Stimulated activated effector memory CD8-positive, alpha-beta T cell treated with anti-CD3 and anti-CD28 coated beads, Interleukin-12 subunit alpha, Interleukin-12 subunit beta, amount 100 ng/mL, for 72 hours (primary cell): ENCODE data around the gene FAM20C.
"Not testable (repeated sequence)": the region's sequence is repeated elsewhere in the genome, so short reads cannot be mapped to it uniquely, and the experiment has no call there.

Experiments used
- ATAC-seq: fragments of 150-1000 bp; cut with Tn5 transposase; 2 replicates; pipeline ENCODE4 v1.10.0; 2021
- DNase-seq, 2 donors: peaks; one replicate each; pipeline ENCODE4 v3.0.0; 2021 to 2022; ENCODE audit warnings: low spot score in 2 of 2
- H3K27ac Mint-ChIP-seq: one replicate; pipeline ENCODE4 v1.8.0; 2022; ENCODE audit warnings: mild to moderate bottlenecking, mixed read lengths
- H3K36me3 Mint-ChIP-seq: one replicate; pipeline ENCODE4 v1.8.0; 2022; ENCODE audit warnings: mild to moderate bottlenecking, mixed read lengths
- H3K4me1 Mint-ChIP-seq: one replicate; pipeline ENCODE4 v1.8.0; 2022; ENCODE audit warnings: mixed read lengths
- H3K4me3 Mint-ChIP-seq: one replicate; pipeline ENCODE4 v1.8.0; 2022; ENCODE audit warnings: mild to moderate bottlenecking, mixed read lengths
- H3K9me3 Mint-ChIP-seq: one replicate; pipeline ENCODE4 v1.8.0; 2022; ENCODE audit warnings: mixed read lengths

The FAM20C gene

DNA sequence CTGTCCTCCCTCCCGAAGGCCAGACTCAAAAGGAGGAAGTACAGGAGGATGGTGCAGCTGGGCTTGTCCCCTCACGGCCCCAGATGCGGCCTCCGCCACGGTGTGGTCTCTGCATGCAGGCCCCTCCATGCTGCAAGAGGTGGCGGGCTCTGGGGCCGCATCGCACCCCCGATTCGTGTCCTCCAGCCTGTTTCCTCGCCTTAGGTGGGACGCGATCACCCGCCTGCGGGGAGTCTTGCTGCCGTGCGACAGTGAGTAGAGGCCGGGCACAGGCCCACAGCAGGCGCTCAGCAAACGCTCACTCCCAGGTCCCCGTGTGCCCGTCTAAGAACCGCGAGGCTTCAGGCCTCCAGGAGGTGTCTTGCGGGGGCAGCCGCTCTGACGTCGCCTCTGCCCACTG, 13.9 kb upstream of the FAM20C start:
- no peak for DNase-seq
- no peaks in the 10 kb centered on the region for H3K36me3 Mint-ChIP-seq
- ATAC-seq = no peak
- H3K27ac Mint-ChIP-seq = no peak overlapping the region
- H3K4me1 Mint-ChIP-seq = no peaks in the 10 kb centered on the region
- H3K4me3 Mint-ChIP-seq = no peak overlapping the region
- H3K9me3 Mint-ChIP-seq = no peaks in the 10 kb centered on the region

DNA sequence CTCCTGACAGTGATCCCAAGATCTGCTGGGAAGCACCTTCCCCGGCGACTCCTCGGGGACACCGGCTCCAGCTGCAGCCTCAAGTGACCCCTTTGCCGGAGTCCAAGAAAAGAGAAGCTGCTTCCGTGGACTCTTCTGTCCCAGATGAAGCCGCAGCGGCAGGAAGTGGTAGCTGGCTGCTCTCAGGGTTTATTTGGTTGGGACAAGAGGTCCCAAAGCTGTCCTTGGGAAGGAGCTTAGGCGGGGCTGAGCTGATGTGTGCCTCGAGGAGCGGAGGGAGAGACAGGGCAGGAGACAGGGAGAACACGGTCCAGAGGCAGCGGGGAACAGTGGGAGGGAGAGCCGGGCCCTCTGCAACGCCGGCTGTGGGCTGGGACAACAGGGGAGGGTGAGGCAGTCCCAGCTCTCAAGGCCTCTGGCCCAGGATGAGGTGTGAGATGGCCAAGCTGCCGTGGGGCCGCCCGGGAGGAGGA, 13.1 kb upstream of the FAM20C start:
- Mint-ChIP-seq H3K36me3 (no peaks in the 10 kb centered on the region), H3K4me1 (no peaks in the 10 kb centered on the region), H3K4me3 (no peak overlapping the region), H3K9me3 (no peaks in the 10 kb centered on the region), H3K27ac (no peak overlapping the region)
- ATAC-seq (no peak), DNase-seq (no peak)

DNA sequence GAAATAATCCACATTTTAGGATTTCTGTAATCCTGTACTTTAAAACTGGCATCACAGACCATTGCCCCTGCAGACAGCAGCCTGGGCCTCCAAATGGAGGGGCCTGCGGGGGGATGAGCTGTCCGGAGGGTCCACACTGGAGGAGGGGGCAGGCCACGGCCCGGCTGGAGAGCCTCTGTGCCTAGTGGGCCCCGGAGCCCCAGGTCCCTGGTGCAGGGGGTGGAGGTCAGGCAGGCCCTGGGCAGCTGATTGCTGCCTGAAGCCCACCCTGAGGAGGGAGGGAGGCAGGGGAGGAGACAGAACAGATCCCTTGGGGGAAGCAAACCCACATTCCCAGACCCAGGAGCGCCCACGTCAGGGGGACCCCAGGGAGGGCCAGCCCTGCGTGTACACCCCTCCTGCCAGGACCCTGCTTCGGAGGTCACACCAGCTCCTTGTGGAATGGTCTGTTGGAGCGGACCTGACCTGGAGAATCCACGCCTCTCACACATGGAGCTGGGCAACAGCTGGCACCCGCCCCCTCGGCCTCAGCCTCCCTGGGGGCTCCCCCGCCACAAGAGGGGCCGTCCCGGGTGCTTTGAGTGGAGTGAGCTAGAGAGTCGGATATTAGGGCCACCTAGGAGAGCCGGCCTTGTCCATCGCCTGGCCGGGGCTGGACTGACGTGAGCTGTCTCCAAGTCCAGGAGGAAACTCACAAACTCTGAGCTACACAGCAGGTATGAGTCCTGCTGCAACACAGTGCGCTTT, 12.2 kb upstream of the FAM20C start:
- ATAC-seq = no peak
- Mint-ChIP-seq H3K36me3 (no peaks in the 10 kb centered on the region), H3K4me1 (no peaks in the 10 kb centered on the region), H3K4me3 (no peak overlapping the region), H3K9me3 (no peaks in the 10 kb centered on the region), H3K27ac (no peak overlapping the region)
- no peak for DNase-seq

DNA sequence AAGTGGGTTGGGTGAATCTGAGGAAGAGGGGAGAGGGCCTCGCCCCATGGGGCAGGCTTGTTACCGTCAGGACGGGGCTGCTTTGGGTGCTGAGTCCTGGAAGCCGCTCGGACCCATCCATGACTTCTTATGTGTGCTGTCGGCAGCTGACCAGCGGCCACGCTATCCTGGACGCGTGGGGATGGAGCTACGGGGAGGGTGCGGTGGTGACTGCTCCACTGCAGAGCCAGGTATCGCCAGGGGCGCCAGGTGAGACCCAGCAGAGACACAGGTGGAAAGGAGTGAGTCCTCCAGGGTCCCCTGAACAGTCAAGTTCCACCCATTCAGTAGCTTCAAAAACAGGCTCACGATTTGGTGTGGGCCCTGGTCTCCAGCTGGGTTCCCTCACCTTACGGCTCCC, 10.6 kb upstream of the FAM20C start:
- no peak for DNase-seq
- no peak overlapping the region for H3K27ac Mint-ChIP-seq
- H3K4me3 Mint-ChIP-seq = no peak overlapping the region
- H3K36me3 Mint-ChIP-seq = no peaks in the 10 kb centered on the region
- no peaks in the 10 kb centered on the region for H3K4me1 Mint-ChIP-seq
- H3K9me3 Mint-ChIP-seq = no peaks in the 10 kb centered on the region
- no peak for ATAC-seq

DNA sequence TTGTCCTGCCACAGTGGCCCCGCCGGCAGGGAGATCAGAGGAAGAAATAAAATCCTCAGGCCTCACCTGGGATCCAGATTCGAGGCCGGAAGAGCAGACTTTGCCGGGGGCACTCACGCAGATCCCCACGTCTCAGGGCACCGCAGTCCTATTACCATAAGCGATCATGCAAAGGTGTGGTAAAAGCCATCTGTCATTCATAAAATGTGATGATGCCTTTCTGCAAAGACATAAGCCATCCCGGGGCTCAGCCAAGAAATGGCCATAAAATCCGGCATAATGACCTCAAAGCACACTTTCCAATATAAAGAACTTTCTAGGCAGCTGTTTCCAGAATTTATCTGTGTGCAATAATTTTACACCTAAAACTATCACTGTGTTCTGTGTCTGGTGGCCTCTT, 9.9 kb upstream of the FAM20C start:
- DNase-seq, H3K27ac Mint-ChIP-seq, H3K9me3 Mint-ChIP-seq, ATAC-seq, H3K4me3 Mint-ChIP-seq, H3K36me3 Mint-ChIP-seq, H3K4me1 Mint-ChIP-seq: not testable (repeated sequence)

DNA sequence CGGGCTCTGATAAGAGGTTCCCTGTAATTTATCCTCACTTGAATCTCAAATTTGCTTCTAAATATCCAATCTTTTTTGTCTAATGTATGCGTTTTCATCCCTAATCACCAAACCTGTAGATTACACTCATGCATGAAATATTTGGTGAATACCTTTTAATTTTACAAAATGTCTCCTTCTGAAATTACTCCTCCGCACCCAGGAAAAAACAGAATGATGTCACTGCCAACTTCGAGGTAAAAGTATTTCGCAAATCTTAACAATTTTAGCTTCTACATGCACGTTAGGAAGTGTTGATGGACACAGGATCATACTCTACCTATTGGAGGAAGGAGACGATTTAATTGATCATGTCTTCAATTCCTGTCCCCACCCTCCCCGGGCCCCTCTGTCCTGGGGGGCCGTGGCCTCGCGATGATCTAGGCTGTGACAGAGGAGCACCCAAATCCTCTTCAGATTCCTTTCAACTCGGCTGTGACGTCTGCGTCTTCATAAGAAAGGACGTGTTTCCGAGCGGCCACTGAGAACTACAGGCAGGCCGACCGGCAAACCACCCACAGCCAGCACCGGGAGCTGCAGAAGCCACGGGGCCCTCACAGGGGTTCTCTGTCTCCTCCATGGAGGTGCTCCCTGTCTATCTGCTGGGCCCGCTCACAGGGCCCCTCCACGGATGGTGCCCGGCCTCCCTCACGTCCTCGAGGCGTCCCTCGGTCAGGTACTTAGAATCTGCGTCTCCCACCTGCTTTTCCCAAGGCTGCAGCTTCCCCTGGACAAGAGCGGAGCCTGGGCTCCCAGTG, 8.7 kb upstream of the FAM20C start:
- Mint-ChIP-seq H3K4me3 (no peak overlapping the region), H3K27ac (no peak overlapping the region), H3K36me3 (no peaks in the 10 kb centered on the region), H3K4me1 (no peaks in the 10 kb centered on the region), H3K9me3 (no peaks in the 10 kb centered on the region)
- DNase-seq (no peak), ATAC-seq (no peak)

DNA sequence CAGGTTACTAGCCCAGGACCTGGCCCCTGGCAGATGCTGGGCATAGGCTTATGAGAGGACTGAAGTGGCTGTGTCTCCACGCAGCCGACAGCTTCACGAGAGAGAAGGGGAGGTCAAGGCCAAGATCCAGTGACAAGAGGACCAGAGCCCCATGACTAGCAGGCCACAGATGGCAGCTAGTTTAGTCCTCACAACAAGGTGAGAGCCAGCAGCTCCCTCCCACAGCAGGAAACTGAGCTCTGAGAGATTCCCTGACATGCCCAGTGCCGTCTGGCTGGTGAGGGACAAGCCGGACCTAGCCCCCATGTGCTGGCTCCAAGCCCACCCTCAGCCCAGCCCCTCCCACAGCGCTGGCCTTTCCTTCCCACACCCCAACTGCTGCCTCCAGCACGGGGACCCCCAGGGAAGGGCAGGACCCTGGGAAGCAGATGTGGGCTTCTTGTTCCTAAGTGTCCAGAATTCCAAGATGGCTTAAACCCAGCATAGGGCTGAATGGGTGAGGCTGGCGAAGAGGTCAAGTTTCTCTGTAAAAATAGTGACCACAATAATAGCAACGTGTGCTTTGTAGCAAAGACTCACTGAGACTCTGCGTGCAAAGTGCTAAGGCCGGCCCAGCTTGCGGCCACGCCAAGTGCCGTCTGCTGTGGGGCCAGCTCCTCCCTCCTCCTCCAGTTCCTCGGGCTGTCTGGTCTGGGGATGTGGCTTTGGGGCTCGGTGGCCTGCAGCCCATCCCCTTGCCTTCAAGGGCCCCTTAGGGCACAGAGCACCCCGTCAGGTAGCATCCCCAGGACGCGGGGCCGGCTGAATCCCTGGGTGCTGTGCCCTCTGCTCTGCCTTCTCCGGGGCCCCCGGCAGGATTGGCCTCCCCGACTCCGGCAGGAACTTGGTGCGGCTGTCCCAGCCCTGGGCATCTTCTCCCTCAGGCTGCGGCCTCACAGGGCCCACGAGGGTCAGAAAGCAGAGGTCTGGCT, 7.8 kb upstream of the FAM20C start:
- H3K9me3 Mint-ChIP-seq = no peaks in the 10 kb centered on the region
- no peak overlapping the region for H3K27ac Mint-ChIP-seq
- DNase-seq (no peak), ATAC-seq (no peak)
- no peak overlapping the region for H3K4me3 Mint-ChIP-seq
- no peaks in the 10 kb centered on the region for H3K36me3 Mint-ChIP-seq
- H3K4me1 Mint-ChIP-seq = no peaks in the 10 kb centered on the region

DNA sequence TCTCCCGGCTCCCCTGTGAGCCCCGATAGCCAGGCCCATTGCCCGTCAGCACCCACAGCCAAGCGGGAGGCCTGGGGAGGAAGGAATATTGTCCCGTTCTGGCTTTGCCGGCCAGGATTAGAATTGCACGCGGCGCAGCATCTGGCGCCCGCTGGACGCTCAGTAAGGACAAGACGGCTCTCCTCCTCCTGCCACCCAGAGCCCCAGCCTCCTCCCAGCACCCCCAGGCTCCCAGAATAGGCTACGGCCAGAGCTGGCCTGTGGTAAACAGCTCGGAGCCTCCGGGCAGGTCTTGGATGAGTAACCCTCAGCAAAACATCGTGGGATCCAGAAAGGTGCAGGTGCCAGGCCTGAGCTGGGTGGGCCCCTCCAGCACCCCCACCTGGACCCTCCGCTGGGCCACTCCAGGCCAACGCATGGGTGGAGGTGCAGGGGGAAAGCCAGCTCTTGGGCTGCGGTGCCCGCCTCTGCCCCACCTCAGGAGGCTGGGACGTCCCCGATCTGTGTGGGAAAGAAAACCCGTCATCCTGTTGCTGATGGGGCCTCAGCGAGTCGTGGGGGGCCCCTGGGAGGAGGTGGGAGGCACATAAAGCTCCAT, 5.8 kb upstream of the FAM20C start:
- no peak overlapping the region for H3K27ac Mint-ChIP-seq
- no peaks in the 10 kb centered on the region for H3K9me3 Mint-ChIP-seq
- no peak overlapping the region for H3K4me3 Mint-ChIP-seq
- ATAC-seq = no peak
- H3K36me3 Mint-ChIP-seq = no peaks in the 10 kb centered on the region
- DNase-seq = no peak
- H3K4me1 Mint-ChIP-seq = no peaks in the 10 kb centered on the region

DNA sequence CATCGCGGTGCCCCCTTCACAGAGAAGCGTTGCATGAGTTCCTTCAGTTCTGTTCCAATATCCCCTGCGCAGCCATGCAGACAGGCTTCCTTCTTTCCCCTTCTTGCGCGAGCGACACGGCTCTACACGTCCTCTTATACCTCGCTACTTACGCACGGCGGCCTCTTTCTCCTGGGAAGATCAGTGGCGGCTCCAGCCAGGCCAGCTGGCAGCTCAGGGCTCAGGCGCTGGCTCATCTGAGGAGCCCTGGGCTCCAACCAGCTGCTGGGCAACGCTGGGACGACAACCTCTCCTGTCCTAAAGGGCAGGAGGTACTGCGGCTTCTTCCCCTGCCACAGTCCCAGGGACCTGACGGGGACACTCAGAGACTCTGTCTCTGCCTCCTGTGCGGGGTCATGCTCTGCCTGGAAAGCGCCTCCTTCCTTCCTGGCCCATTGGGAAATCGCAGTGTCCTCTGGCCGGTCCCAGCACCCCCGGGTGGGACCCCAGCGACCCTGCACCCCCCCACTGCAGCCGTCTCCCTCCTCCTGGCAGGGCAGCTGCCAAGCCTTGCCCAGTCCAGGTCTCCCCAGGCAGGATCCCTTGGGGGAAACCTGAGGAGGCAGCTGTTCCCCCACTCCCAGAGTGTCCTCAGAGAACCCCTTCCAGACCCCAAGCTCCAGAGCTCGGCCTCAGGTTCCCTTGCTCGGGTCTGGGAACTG, 5.0 kb upstream of the FAM20C start:
- Mint-ChIP-seq H3K4me1 (no peaks in the 10 kb centered on the region), H3K9me3 (no peaks in the 10 kb centered on the region), H3K27ac (no peak overlapping the region), H3K4me3 (no peak overlapping the region), H3K36me3 (no peaks in the 10 kb centered on the region)
- ATAC-seq (no peak), DNase-seq (no peak)

DNA sequence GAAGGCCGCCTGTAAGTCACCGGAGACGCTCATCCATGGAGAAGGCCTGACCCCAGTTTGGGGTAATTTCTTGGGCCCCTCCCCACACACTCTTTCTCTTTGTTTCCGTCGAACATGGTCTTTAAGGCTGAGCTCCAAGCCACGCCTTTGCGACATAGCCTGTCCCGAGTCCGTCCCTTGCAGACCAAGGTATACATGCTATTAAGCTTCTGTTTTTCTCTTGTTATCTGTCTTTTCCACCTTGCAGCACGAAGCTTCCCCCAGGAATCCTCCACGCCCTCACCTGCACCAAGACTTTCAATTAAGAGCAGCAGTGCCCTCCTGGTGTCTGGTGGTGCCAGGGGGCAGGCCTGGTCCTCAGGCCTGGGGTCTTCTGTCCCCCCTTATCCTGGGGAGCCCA, 4.2 kb upstream of the FAM20C start:
- Mint-ChIP-seq H3K4me3 (no peak overlapping the region), H3K4me1 (no peaks in the 10 kb centered on the region), H3K9me3 (no peaks in the 10 kb centered on the region), H3K27ac (no peak overlapping the region), H3K36me3 (no peaks in the 10 kb centered on the region)
- DNase-seq = no peak
- no peak for ATAC-seq

DNA sequence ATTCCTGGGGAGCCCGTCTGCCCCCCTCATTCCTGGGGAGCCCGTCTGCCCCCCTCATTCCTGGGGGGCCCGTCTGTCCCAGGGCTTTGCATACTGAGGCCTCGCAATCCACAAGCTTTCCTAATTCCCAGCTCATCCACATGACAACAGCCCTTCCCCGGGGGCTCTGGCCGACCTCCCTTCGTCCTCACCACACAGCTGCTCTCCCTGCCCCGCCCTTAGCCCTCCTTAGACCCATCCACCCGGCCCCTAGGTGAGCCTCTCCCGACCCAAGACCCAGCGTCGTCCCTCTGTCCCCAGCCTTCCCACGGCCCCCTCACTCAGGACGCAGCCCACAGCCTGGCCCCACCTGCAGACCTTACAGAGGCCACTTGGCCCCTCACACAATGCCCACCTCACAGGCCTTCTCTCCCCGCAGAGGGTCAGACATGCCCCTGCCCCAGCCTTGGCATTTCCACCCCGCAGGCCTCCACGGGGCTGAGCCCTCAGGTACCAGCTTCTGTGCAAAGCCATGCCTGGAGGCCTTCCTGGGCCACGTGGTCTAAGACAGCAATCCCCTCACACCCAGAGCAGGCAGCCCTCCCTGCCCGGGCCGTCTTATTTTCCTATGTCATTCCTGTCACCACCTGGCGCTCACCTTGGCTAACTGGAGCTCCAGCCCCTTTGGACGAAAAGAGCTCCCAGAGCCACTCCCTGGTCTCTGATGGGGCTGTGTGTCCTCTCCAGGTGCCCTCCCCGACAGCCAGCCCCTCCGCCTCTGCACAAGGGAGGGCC, 3.5 kb upstream of the FAM20C start:
- H3K4me1 Mint-ChIP-seq = peaks cover 4% of the 10 kb centered on the region
- no peak overlapping the region for H3K27ac Mint-ChIP-seq
- no peak overlapping the region for H3K4me3 Mint-ChIP-seq
- no peaks in the 10 kb centered on the region for H3K36me3 Mint-ChIP-seq
- ATAC-seq = no peak
- no peak for DNase-seq
- H3K9me3 Mint-ChIP-seq = no peaks in the 10 kb centered on the region

DNA sequence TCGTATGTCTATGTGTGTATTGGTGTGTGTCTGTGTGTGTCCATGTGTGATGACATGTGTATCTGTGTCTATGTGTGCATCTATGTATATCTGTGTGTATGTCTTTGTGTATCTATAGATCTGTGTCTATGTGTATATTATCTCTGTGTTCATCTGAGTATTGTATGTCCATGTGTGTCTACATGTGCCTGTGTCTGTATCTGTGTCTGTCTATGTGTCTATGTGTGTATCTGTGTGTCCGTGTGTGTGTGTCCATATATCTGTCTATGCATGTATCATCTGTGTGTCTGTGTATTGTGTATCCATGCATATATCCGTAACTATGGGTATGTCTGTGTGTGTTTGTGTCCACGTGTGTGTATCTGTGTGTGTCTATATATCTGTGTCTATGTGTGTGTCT, 2.7 kb upstream of the FAM20C start:
- Mint-ChIP-seq H3K4me3 (no peak overlapping the region), H3K36me3 (no peaks in the 10 kb centered on the region), H3K4me1 (peaks cover 6% of the 10 kb centered on the region)

DNA sequence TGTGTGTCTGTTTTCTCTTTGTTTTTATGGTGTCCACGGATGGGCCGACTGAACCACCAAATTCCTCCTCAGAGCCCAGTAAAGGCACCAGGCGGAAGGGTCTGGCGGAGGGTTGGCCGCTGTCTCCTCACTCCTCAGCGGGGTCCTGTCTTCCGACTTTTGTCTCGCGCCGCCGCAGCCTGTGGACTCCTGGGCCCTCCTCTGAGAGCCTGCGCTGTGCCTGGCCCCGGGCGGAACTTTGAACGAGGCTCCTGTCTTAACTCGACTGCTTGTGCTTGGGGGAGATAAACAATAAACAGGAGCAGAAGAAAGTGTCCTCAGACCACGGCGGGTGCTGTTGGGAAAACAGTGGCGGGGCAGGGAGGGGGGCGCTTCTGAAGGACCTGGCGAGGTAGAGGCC, 2.2 kb upstream of the FAM20C start:
- ATAC-seq = no peak
- DNase-seq = no peak
- H3K4me1 Mint-ChIP-seq = peaks cover 6% of the 10 kb centered on the region
- H3K36me3 Mint-ChIP-seq = no peaks in the 10 kb centered on the region
- H3K4me3 Mint-ChIP-seq = no peak overlapping the region
- H3K9me3 Mint-ChIP-seq = no peaks in the 10 kb centered on the region
- H3K27ac Mint-ChIP-seq = no peak overlapping the region

More for the DNA sequence above, 2.7 kb upstream of the FAM20C start:
- ATAC-seq (no peak), DNase-seq (no peak)
- Mint-ChIP-seq H3K27ac (no peak overlapping the region), H3K9me3 (no peaks in the 10 kb centered on the region)
